ENCODE data around the gene VAV2.

The VAV2 gene

DNA sequence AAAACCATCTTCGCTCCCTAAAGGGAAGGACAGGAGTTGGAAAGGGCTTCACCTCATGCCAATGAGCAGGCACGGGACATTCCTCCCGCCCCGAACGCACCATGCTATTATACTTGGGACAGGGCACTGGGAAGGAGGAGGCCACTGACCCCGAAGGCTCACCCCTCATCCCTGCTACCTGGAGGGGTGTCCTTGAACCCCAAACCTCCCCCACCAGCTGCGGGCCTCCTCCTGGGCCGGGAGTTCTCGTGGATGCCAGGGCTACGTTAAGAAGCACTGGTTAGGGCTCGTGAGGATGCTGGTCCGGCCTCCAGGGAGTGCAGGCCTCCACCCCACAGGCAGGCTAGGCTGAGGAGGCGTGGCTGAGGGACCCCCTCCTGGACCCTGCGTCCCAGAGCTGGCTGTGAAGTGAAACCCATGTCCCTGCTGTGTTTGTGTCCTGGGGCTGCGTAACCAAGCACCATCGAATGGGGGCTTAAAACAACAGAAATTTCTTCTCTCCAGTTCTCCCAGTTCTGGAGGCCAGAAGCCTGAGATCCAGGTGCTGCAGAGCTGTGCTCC is 142.9 kb downstream of the VAV2 start:
- DNase-seq = no peak

GRCh38 chr9:133848471-133849109 is 143.5 kb downstream of the VAV2 start:
- no peak for DNase-seq

DNA sequence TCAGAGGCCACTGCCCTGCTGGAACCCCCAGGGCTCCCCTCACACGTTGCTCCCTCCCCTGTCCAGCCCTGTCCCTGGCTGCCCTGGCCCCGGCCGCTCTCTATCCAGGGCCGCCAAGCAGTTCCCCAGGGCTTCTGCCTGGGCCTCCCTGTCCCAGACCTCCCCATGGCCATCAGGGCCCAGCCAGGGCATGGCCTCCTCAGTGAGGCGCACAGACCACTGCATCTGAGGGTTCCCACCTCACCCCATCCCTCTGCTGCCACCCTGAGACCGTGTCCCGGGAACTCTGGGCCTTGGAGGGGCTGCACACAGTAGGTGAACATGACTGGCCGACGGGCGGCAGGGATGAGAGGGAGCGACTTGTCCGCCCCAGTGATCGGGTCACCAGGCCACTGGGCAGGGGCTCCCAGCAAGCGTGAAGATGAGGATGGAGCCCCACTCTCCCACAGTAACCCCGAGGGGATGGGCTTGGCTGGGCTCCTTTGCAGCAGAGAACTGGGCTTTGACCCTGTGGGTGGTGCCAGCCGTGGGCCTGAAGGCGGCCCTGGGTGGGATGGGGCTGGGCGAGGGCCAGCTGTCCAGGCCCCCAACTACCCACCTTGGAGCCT is 145.5 kb downstream of the VAV2 start:
- DNase-seq = no peak

GRCh38 chr9:133845440-133845839 is 146.7 kb downstream of the VAV2 start:
- DNase-seq = no peak

DNA sequence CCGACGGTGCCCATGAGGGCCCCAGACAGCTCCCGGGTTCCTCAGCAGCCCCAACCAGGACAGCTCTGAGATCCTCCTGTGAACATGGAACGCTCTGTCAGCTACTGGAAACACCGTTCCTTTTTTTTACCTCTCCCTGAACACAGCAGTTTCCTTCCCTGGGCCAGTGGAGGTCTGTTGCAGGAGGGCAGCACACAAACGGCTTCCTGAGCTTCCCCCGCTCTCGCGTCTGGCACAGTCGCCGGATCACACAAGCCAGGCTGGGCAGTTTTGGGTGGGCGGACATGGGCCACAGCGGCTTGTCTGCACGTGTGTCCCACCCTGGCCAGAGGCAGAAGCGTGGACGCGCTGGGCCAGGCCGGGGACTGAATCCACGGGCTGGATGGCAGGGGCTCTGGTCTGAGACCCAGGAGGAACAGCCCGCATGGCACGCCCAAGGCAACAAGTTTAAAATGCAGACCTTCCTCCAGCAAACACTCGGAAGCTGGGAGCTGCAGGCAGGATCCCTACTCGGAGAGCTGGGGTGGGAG is 147.2 kb downstream of the VAV2 start:
- DNase-seq = no peak

- DNase-seq = no peak
These were observed 147.7 kb downstream of the VAV2 start for GRCh38 chr9:133844398-133844784.

DNA sequence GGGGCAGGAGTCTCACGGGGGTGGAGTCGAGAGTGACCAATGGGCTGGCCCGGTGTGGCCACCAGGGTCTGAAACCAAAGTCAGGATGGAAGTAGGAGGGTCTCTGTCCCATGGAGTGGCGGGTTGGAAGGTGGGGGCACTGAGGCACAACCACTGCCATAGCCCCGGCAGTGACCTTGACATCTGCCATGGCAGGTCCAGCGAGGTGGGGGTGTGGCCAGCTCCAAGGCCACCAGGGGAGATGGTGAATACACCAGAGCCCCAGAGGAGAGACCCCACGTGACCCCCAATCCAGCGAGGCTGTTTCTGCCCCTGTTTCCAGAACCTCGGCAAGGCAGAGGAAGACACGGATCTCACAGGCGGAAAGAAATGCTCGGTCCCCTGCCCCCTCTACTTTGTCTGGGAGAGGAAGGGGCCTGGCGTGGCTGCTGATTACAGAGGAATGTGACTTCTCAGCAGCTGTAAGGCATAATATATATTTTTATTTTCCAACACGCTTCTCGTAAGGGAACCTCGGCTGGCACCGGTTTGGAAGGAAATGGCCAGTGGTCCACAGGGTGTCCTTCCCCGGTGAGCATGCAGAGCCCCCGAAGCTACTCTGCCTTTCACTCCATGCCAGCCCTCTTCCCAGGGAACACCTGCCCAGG is 148.2 kb downstream of the VAV2 start:
- DNase-seq = no peak

GRCh38 chr9:133843250-133843649 is 148.9 kb downstream of the VAV2 start:
- no peak for DNase-seq

GRCh38 chr9:133842721-133843227 is 149.3 kb downstream of the VAV2 start:
- DNase-seq = no peak

DNA sequence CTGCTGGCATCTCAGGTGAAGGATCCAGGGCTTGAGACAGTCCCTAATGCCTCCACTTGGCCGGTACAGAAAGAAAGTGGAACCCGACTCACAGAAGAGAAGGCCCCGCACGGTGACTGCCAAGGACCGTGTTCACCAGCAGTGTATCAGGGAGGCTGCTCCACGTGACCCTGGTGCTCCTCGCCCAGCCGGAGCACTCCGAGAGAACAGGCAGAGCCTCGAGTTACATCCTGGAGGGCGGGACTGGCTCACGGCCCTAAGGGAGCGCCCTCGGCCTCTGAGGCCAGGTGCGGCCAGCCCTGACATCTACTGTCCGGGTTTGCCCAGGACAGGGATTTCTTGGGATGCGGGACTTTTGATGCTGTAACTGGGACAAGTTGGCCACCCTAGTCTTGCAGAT is 149.9 kb downstream of the VAV2 start:
- DNase-seq = no peak

DNA sequence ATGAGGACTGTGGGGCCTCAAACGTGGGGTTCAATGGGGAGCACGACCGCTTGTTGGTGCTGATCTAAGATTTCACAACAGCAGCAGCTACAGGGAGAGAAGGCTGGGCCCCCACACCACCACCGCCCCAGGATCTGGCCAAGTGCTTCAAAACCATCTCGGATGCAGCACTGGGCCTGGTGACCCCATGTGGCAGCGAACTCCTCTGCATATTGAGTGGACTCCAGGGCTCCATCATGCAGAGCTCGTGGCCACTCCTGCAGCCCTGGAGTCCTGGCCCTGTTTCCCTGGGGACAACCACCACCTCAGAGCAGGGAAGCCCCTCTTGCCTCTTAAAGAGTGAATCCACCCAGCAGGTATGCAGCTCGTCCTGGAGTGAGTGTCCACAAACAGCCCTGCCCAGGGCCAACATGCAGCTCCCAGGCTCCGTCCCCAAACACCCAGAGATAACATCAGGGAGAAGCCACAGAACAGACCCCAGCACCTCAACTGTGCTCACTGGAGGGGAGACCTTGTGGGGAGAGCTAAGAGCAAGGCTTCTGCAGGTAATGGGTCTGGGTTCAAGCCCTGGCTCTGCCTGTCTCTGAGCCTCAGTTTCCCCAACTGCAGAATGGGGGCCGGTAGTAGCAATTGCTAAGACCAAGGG is 150.8 kb downstream of the VAV2 start:
- DNase-seq = no peak

GRCh38 chr9:133839822-133840329 is 152.2 kb downstream of the VAV2 start:
- no peak for DNase-seq

DNA sequence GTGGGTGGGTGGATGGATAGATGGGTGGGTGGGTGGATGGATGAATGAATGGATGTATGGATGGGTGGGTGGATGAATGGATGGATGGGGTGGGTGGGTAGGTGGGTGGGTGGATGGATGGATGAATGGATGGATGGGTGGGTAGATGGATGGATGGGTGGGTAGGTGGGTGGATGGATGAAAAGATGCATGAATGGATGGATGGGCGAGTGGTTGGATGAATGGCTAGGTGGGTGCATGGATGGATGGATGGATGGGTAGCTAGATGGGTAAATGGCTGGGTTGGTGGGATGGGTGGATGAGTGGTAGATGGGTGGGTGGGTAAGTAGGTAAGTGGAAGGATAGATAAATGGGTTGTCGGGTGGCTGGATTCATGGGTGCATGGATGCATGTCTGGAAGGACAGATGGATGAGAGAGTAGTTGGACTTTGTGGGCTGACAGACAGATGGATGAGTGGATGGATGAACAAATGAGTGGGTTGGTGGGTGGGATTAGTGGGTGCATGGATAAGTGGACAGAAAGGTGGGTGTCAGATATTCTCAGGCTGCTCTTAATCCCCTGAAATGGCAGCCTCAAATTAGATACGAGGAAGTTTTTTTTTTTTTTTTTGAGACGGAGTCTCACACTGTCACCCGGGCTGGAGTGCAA is 153.1 kb downstream of the VAV2 start:
- no peak for DNase-seq

- no peak for DNase-seq
These were observed 154.2 kb downstream of the VAV2 start for GRCh38 chr9:133837627-133838597.

DNA sequence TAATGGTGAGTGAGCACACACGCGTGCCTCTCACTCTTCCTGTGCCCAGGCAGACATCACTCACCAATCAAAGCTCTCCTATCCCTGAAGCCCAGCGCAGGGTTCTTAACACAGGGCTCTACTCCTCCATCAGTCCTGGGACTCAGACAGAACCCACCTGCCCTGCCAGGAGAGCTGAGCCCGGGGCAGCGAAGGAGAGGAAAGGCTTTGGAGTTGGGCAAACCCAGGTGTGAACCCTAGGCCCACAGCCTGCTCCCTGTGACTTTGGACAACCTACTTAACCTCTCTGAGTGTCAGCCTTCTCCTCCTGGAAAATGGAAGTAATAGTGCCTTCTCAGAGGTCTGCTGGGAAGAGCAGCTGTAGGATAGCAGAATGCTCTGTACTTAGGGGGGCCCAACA is 155.3 kb downstream of the VAV2 start:
- DNase-seq = no peak

GRCh38 chr9:133836001-133836758 is 155.9 kb downstream of the VAV2 start:
- DNase-seq = no peak

GRCh38 chr9:133835262-133835901 is 156.7 kb downstream of the VAV2 start:
- no peak for DNase-seq

- no peak for DNase-seq
These were observed 157.8 kb downstream of the VAV2 start for GRCh38 chr9:133834080-133834976.
